Neuron (in vitro differentiated cells): ENCODE results near the gene PDZD2.
"Not testable (repeated sequence)": the region's sequence is repeated elsewhere in the genome, so short reads cannot be mapped to it uniquely, and the experiment has no call there.

Experiments
- H2AFZ ChIP-seq: one replicate; pipeline ENCODE4 v1.6.1; 2013; ENCODE audit warnings: low read depth, mild to moderate bottlenecking, inconsistent platforms, low read length, moderate library complexity
- H3K27me3 ChIP-seq: one replicate; pipeline ENCODE4 v1.6.1; 2013; ENCODE audit warnings: low read length; ENCODE audit not compliant: insufficient read depth
- H3K36me3 ChIP-seq: one replicate; pipeline ENCODE4 v1.6.1; 2013; ENCODE audit warnings: low read length; ENCODE audit not compliant: insufficient read depth
- H3K4me1 ChIP-seq: one replicate; pipeline ENCODE4 v1.6.1; 2013; ENCODE audit warnings: low read length; ENCODE audit not compliant: insufficient read depth
- H3K4me3 ChIP-seq: 2 replicates; pipeline ENCODE4 v1.5.1; 2013; ENCODE audit warnings: mild to moderate bottlenecking, low read length, moderate library complexity
- H3K9me3 ChIP-seq: one replicate; pipeline ENCODE4 v1.6.1; 2013; ENCODE audit warnings: low read length

PDZD2 gene

GRCh38 chr5:31675472-31675871, 36.5 kb downstream of the PDZD2 start:
- Histone ChIP-seq H3K4me1 (no peaks in the 10 kb centered on the region), H3K4me3 (no peak overlapping the region), H3K27me3 (no peaks in the 10 kb centered on the region), H3K36me3 (no peaks in the 10 kb centered on the region), H2AFZ (no peak overlapping the region), H3K9me3 (no peaks in the 10 kb centered on the region)

GRCh38 chr5:31678180-31678579, 39.2 kb downstream of the PDZD2 start:
- Histone ChIP-seq H3K36me3 (no peaks in the 10 kb centered on the region), H3K9me3 (no peaks in the 10 kb centered on the region), H3K27me3 (no peaks in the 10 kb centered on the region), H2AFZ (no peak overlapping the region), H3K4me3 (no peak overlapping the region), H3K4me1 (no peaks in the 10 kb centered on the region)

- H3K36me3 ChIP-seq = no peaks in the 10 kb centered on the region
- no peaks in the 10 kb centered on the region for H3K4me1 ChIP-seq
- H3K9me3 ChIP-seq = no peaks in the 10 kb centered on the region
- no peak overlapping the region for H2AFZ ChIP-seq
- H3K27me3 ChIP-seq = no peaks in the 10 kb centered on the region
- no peak overlapping the region for H3K4me3 ChIP-seq
Measured at GRCh38 chr5:31680528-31680927, 41.6 kb downstream of the PDZD2 start.

- H3K27me3 ChIP-seq = no peaks in the 10 kb centered on the region
- H3K9me3 ChIP-seq = no peaks in the 10 kb centered on the region
- H2AFZ ChIP-seq = no peak overlapping the region
- H3K4me1 ChIP-seq = no peaks in the 10 kb centered on the region
- H3K4me3 ChIP-seq = no peak overlapping the region
- no peaks in the 10 kb centered on the region for H3K36me3 ChIP-seq
Measured at GRCh38 chr5:31682025-31682424, 43.1 kb downstream of the PDZD2 start.

GRCh38 chr5:31682851-31683250, 43.9 kb downstream of the PDZD2 start:
- H3K9me3 ChIP-seq = no peaks in the 10 kb centered on the region
- no peaks in the 10 kb centered on the region for H3K36me3 ChIP-seq
- H2AFZ ChIP-seq = no peak overlapping the region
- no peaks in the 10 kb centered on the region for H3K4me1 ChIP-seq
- no peaks in the 10 kb centered on the region for H3K27me3 ChIP-seq
- no peak overlapping the region for H3K4me3 ChIP-seq

- no peaks in the 10 kb centered on the region for H3K27me3 ChIP-seq
- no peak overlapping the region for H2AFZ ChIP-seq
- no peaks in the 10 kb centered on the region for H3K4me1 ChIP-seq
- H3K9me3 ChIP-seq = no peaks in the 10 kb centered on the region
- H3K4me3 ChIP-seq = no peak overlapping the region
- no peaks in the 10 kb centered on the region for H3K36me3 ChIP-seq
Measured at GRCh38 chr5:31688515-31689092, 49.7 kb downstream of the PDZD2 start.

- not testable (repeated sequence) for H3K4me3 ChIP-seq, H3K9me3 ChIP-seq, H3K4me1 ChIP-seq, H2AFZ ChIP-seq, H3K27me3 ChIP-seq, H3K36me3 ChIP-seq
Measured at GRCh38 chr5:31691408-31691807, 52.5 kb downstream of the PDZD2 start.

- Histone ChIP-seq H3K4me3 (no peak overlapping the region), H2AFZ (no peak overlapping the region), H3K9me3 (no peaks in the 10 kb centered on the region), H3K36me3 (no peaks in the 10 kb centered on the region), H3K4me1 (no peaks in the 10 kb centered on the region), H3K27me3 (no peaks in the 10 kb centered on the region)
Measured at GRCh38 chr5:31692561-31693221, 53.8 kb downstream of the PDZD2 start.

GRCh38 chr5:31698673-31699072, 59.7 kb downstream of the PDZD2 start:
- no peak overlapping the region for H3K4me3 ChIP-seq
- no peaks in the 10 kb centered on the region for H3K4me1 ChIP-seq
- no peaks in the 10 kb centered on the region for H3K36me3 ChIP-seq
- no peak overlapping the region for H2AFZ ChIP-seq
- H3K9me3 ChIP-seq = no peaks in the 10 kb centered on the region
- H3K27me3 ChIP-seq = no peaks in the 10 kb centered on the region

GRCh38 chr5:31701642-31702299, 62.8 kb downstream of the PDZD2 start:
- Histone ChIP-seq H3K36me3 (no peaks in the 10 kb centered on the region), H2AFZ (no peak overlapping the region), H3K4me3 (no peak overlapping the region), H3K9me3 (no peaks in the 10 kb centered on the region), H3K4me1 (no peaks in the 10 kb centered on the region), H3K27me3 (no peaks in the 10 kb centered on the region)

- Histone ChIP-seq H3K4me3 (no peak overlapping the region), H2AFZ (no peak overlapping the region), H3K27me3 (no peaks in the 10 kb centered on the region), H3K9me3 (no peaks in the 10 kb centered on the region), H3K36me3 (no peaks in the 10 kb centered on the region), H3K4me1 (no peaks in the 10 kb centered on the region)
Measured at GRCh38 chr5:31702712-31703111, 63.8 kb downstream of the PDZD2 start.

GRCh38 chr5:31703757-31704156, 64.8 kb downstream of the PDZD2 start:
- Histone ChIP-seq H3K4me3 (no peak overlapping the region), H3K4me1 (no peaks in the 10 kb centered on the region), H3K27me3 (no peaks in the 10 kb centered on the region), H2AFZ (no peak overlapping the region), H3K36me3 (no peaks in the 10 kb centered on the region), H3K9me3 (no peaks in the 10 kb centered on the region)

GRCh38 chr5:31706186-31706585, 67.3 kb downstream of the PDZD2 start:
- Histone ChIP-seq H3K4me1 (no peaks in the 10 kb centered on the region), H3K27me3 (no peaks in the 10 kb centered on the region), H3K4me3 (no peak overlapping the region)

More at GRCh38 chr5:31706186-31706585, 67.3 kb downstream of the PDZD2 start:
- H3K36me3 ChIP-seq = no peaks in the 10 kb centered on the region
- H3K9me3 ChIP-seq = no peaks in the 10 kb centered on the region
- no peak overlapping the region for H2AFZ ChIP-seq
